Gastrocnemius medialis (tissue), 4 donors: ENCODE data around the gene LONRF2.

Experiments
- CTCF ChIP-seq, 5 experiments: fragments of 450-650 bp in 3 of 5; fragments of 200-600 bp in 2 of 5; sonication (generic) in 2 of 5; IDR thresholded peaks in 4 of 5; conservative IDR thresholded peaks in 1 of 5; 1 replicate in 4 of 5; 2 replicates in 1 of 5; pipeline ENCODE4 v1.5.1; 2016 to 2019; ENCODE audit warnings: antibody characterized with exemption in 5 of 5, mild to moderate bottlenecking in 3 of 5, moderate library complexity in 3 of 5
- POLR2A ChIP-seq, 2 donors: fragments of 450-650 bp; IDR thresholded peaks; one replicate each; pipeline ENCODE4 v1.6.1; 2017; ENCODE audit warnings: antibody characterized with exemption in 2 of 2, mild to moderate bottlenecking in 2 of 2, moderate library complexity in 2 of 2

- TF ChIP-seq CTCF (IDR thresholded peaks at IDR 0.05 in 4 of 5, conservative IDR thresholded peaks at IDR 0.05 in 1 of 5) (no peak), POLR2A (IDR thresholded peaks at IDR 0.05) (no peak)
These were observed 24.8 kb downstream of the LONRF2 start for GRCh38 chr2:100297511-100297910.
